GM12874 (cell line): Measurements from ENCODE around the gene NXT1.

Experiments
- CTCF ChIP-seq: IDR thresholded peaks from 2 replicates; pipeline ENCODE4 v1.5.1; 2011; ENCODE audit warnings: low read depth, mild to moderate bottlenecking, control low read depth, low read length, moderate library complexity; ENCODE audit not compliant: insufficient read depth

The NXT1 gene

GRCh38 chr20:23361476-23362391 is 11.1 kb downstream of the NXT1 start, which contains the start of gene GZF1:
Gene GZF1 (plus strand): TSS chr20:23362182. CDS start chr20:23364384, 2,202 bp downstream.
- TF ChIP-seq CTCF = no peak

- TF ChIP-seq CTCF = no peak
Observed at GRCh38 chr20:23362392-23363256, 12.0 kb downstream of the NXT1 start.

GRCh38 chr20:23363257-23363649 is 12.7 kb downstream of the NXT1 start:
- TF ChIP-seq CTCF = no peak

GRCh38 chr20:23365390-23366165 is 15.0 kb downstream of the NXT1 start:
- no peak for TF ChIP-seq CTCF

- no peak for TF ChIP-seq CTCF
Observed at GRCh38 chr20:23366384-23366783, 15.8 kb downstream of the NXT1 start.

DNA sequence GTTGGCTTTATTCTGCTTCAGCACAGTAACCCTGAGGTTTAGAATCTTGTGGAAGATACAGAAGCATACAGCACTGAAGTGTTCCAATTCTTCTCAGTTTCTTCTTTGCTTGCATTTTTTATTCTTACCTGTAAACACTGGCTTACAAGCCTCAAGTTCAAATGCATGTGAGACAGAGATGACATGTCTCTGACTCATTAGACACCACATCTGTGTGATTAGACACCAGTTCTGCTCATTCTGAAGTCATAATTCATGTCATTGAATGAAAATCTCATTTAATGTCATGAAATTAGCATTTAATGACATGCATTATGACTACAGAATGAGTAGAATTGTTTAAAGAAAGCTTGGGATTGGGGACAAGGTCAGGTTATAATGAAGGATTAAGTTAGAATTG is 17.2 kb downstream of the NXT1 start:
- TF ChIP-seq CTCF = no peak
